ENCODE data around the gene JPH3.

DNA sequence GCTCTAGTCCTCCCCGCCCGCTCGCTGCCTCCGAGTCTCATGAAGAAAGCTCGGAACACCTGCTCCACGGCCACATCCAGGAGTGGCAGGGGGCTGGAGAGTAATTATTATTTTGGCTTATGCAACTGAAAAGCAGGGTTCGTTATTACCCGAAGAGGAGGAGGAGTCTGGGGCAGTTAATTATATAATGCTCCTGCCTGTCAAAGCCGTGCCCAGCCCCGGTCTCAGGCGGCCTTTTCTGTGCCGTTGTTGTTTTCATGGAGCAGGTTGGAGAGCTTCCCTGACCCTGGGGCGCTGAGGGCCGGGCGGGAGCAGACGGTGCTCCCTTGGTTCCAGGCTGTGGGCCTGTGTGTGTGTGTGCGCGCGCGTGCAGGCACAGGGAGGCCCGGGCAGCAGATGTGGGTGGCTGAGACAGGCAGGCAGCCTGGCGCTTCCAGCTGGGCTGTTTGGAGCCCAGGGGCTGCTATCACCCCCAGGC lies 2.4 kb downstream of the JPH3 start:
- TF ChIP-seq, protein P1, sequence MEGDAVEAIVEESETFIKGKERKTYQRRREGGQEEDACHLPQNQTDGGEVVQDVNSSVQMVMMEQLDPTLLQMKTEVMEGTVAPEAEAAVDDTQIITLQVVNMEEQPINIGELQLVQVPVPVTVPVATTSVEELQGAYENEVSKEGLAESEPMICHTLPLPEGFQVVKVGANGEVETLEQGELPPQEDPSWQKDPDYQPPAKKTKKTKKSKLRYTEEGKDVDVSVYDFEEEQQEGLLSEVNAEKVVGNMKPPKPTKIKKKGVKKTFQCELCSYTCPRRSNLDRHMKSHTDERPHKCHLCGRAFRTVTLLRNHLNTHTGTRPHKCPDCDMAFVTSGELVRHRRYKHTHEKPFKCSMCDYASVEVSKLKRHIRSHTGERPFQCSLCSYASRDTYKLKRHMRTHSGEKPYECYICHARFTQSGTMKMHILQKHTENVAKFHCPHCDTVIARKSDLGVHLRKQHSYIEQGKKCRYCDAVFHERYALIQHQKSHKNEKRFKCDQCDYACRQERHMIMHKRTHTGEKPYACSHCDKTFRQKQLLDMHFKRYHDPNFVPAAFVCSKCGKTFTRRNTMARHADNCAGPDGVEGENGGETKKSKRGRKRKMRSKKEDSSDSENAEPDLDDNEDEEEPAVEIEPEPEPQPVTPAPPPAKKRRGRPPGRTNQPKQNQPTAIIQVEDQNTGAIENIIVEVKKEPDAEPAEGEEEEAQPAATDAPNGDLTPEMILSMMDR (IDR thresholded peaks at IDR 0.05; ENCODE audit: poor library complexity), result no peak
- no peak for TF ChIP-seq EZH2 (IDR thresholded peaks at IDR 0.05; ENCODE audit: borderline replicate concordance)
